HG03045 (cell line): ENCODE results near the gene UBE2N.
A peak's percentile ranks its signal among the peaks of the same experiment; 100 is the strongest.
"Not testable (repeated sequence)": the region's sequence is repeated elsewhere in the genome, so short reads cannot be mapped to it uniquely, and the experiment has no call there.

ENCODE experiments used
- ATAC-seq: cut with Tn5 transposase; IDR thresholded peaks from one replicate; pipeline ENCODE4 v1.9.1; 2021; ENCODE audit warnings: mild to moderate bottlenecking, moderate library complexity; ENCODE audit not compliant: unreplicated experiment

Gene UBE2N

DNA sequence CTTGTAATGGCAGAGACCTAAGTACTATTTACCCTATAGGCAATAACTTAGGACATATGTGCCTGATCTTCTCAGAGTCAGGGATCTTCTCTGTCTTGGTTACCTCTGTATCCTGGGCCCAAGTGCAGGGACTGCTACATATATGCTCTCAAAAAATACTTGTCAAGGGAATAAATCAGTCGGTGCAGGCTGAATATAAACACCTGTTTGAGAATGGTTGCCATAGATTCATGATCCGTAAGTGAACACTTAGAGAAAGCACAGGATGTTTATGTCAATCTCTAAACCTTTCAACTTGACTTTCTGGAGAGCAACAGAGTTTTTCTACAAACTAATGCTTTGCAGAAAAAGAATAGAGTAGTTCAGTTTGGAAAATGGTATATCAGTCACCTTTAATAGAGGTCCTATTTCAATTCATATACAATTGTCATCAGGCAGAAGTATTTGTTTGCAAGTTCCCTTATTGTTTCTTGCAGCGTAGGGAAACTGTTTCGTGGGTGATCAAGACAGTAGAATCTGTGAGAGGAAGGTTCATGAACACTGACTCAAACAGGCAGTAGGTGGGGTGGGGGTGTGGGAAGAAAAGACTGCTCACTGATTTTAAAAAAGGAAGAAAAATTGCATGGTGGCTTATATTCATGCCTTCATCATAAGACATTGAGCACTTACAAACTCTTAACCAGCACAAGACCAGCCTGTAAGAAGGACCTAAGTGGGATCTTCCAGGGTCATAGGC is 6.0 kb upstream of the UBE2N start:
- ATAC-seq, result no peak

DNA sequence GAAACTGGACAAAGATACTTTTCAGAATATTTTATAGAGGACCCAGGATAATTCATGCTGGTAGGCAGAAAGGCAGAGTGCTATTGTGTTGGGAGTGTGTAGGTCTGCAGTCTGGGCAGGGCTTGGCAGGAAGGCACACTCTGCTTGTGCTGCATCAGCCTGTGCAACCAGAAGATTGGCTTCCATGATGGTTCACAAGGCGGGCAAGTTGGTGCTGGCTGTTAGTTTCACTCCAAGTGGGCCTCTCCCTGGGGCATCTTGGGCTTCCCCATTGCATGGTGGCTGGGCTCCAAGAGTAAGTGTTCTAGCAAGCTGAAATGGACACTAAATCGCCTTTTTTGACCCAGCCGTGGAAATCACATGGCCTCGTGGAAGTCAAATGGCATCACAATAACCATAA is 1.8 kb upstream of the UBE2N start:
- no peak for ATAC-seq

DNA sequence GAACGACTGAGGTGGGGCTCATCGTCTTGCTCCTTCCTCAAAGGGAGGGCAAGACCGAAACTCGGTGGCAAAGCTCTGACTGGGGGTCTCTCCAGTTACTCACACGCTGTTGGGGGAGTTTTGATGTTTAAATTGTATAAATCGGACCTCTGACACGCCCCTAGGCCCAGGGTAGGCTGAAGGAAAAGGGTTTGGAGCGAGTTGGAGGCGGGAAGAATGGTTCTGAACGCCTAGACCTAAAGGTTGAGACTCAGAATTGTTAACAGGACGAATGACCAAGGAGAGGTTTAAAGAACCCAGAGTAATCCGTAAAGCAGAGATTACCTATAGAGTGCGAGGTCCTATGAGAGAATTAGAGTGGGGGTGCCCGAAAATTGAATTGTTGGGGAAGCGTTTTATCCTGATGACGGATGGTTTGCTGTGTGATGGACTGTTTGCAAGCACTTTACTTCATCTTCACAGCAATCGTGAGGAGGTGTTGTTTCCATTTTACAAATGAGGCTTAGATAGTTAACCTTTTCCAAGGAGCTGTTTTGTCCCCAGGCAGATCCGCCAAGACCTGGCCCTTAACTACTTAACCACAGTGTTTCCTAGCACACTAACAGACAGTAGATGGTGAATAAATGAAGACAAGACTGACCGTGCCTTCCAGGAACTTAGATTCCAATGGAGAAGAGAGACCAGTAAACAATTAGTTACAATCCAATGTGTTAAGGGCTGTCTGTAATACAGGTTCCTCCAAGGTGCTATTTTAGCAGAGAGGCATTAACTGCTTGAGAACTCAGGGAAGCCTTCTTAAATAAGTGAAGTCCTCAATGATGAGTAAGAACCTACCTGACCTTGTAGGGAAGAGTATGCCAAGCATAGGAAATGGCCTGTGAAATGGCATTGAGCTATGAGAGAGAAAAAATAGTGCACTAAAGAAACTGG is 929 bp upstream of the UBE2N start:
- ATAC-seq, result no peak

DNA sequence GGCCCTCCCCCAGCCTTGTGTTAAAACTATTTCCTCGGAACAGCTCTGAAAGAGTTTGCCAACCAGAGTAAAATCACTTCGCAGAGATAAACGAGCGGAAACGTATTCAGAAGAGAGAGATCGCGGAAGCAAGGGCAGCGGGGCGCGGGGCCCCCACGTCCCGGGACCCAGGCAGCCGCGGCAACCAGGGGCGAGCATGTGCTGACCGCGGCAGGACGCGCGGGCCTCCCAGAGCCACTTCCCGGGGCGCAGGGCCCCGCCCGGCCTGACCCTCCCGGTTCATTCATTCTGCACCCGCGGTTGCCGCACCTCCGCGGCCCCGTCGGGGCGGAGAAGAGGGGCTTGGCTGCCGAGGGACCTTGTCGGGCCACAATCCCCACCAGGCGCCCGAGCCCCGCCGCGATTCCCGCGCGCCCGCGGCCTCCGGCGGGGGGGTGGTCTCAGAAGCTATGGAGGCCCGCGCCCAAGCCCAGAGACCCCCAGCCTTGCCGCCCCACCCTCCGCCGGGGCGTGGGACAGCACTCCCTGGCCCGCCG is 598 bp downstream of the UBE2N start:
- ATAC-seq, result peak; percentile 19

DNA sequence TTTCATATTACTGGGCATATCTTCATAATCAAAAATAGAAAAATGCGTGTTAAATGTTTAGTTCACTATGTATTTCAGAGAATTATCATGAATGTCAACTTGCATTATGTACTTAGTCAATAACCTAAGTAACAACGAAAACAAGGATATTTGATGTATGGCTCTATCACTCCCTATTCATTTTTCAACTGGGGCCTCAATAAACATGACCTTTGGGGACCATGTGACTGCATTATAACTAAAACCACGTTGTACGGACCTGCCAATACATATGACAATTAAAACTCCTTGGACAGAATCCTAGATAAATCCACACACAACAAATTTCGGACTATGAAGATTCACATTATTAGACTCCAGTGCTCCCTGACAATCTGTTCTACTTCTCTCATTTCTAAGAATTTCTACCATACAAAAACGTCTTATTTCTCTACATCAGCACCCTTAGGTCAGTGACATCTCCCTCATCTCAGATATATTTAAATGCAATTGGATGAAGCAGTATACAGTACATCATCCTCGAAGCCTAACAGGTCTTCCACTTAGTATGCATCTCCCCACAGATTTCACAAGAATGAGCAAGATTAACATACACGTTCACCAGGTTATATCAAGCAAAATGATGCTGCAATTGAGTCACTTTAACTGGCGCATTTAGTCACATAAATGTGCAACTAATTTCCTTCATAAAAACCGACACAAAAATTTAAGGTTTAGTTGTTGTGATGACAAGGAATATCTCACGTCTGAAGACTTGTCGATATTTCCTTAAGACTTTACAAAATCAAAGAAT is 1.5 kb downstream of the UBE2N start:
- no peak for ATAC-seq

DNA sequence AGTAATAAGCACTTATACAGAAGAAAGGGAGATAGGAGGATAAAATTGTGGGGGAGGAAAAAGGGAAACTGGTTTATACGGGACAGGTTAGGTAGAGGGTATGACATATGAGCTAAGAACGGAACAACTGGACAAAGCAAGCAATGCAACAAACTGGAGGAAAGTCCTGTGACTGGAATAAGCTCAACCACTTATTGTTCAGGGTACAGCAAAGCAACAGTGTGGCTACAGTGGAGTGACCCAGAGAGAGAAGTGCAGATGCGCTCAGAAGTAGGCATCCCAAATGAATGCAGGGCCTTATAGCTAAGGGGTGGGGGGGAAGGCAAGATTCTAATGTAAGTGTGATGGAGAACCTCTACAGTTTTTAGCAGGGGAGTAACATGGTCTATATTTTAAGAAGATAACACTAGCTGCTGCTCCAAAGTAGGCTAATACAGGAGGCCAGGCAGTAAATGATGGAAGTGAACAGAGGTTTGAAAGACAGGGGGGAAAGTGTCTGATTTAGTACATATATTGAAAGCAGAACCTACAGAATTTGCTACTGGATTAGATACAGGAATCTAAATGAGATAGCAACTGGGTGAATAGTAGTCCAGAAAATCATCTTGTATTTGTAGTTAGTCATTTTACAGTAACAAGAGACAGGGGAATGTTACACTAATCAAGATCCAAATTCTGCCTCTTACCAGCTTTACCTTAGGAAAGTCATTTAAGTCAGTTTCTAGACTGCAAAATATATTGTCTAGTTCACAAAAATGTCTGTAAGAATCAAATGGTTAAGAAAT is 3.3 kb downstream of the UBE2N start:
- ATAC-seq, result no peak

DNA sequence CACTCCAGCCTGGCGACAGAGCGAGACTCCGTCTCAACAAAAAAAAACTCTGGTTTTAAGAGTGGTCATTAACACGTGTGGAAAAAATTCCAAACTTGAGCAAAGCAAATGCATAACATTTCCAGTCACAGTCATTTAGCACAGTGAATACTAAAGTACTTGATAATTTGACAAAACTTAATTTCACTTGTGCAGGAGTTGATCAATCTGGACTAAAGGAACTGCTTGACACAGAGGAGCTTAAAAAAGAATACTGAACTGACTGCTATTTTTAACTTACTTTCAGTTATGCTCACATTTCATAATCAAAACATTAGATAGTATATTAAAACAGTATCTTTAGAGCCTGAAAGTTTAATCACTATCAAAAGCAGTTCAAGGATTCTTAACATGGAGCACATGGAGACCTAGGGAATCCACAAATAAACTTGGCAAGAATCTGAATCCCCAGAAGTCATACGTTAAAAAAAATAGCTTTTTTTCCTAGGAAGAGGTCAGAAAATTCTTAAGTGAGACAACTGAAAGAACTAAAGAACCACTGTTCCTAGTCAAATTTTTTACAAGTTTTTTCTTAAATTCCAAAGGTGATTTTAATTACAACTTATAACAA is 7.4 kb downstream of the UBE2N start:
- ATAC-seq, result no peak

DNA sequence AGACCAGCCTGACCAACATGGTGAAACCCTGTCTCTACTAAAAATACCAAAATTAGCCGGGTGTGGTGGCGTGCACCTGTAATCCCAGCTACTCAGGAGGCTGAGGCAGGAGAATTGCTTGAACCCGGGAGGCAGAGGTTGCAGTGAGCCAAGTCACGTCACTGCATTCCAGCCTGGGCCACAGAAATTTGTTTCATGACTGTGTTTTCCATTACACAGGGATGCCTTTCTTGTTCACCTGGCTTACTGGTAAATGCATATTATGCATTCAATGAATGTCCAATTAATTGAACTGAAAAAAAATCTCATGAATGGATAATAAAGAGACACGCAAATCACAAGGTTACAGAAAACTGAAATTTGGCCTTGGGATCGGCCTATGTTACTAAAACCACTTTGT is 9.7 kb downstream of the UBE2N start:
- ATAC-seq, result not testable (repeated sequence)

DNA sequence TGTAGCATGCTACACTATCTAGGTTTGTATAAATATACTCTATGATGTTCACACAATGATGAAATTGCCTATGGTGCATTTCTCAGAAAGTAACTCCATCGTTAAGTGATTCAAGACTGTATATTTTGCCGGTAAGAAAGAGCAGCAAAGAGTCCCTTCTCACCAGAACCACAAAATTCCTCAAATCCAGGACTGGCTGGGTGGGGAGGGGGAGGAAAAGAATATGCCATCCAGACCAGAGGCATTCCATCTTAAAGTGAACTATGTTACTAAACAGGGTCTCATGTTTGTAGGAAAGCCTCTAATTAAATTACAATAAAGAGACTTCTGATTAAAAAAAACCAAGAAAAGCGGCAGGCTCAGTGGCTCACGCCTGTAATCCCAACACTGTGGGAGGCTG is 11.5 kb downstream of the UBE2N start:
- no peak for ATAC-seq

DNA sequence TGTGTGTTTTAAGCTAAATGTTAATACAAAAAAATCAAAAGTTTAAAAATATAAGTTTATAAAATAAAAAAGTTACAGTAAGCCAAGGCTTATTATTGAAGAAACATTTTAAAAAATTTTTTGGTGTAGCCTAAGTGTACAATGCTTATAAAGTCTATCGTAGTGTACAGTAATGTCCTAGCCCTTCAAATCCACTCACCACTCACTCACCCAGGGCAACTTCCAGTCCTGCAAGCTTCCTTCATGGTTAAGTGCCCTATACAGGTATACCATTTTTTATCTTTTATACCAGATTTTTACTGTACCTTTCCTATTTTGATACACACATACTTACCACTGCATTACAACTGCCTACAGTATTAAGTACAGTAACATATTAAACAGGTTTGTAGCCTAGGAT is 11.9 kb downstream of the UBE2N start:
- no peak for ATAC-seq

DNA sequence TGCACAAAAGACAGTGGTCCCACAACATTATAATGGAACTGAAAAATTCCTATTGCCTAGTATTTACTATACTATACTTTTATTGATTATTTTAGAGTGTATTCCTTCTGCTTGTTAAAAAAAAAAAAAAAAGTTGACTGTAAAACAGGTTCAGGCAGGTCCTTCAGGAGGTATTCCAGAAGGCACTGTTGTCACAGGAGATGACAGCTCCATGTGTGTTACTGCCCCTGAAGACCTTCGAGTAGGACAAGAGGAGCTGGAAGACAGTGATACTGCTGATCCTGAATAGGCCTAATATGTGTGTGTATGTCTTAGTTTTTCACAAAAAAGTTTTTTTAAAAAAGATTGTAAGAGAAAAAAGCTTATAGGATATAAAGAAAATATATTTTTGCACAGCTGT is 12.3 kb downstream of the UBE2N start:
- ATAC-seq, result no peak

DNA sequence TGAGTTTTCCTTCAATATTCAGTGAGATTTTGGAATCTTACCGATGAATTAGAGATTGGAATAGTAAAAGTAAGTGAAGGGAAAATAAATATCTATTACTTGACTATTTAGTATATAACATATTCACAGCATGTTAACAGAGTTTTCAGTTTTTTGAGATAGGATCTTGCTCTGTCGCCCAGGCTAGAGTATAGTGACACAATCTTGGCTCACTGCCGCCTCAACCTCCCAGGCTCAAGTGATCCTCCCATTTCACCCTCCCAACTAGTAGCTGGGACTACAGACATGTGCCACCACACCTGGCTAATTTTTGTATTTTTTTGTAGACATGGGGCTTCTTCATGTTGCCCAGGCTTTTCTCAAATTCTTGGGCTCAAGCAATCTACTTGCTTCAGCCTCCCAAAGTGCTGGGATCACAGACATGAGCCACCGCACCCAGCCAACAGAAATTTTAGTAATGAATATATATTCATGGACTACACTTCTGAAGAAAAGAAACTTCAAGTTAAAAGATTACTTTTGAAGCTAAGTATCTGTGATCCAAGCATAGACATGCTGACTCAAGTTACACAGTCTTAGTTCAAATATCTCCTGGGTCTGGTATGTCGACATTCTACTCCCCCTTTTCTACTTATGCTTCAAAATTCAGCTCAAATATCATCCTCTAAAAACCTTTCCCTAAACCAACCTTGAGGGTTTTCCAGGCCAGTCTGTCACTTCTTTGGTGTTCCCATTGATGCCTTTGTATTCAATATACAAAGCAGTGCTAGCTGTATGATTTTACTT is 13.8 kb downstream of the UBE2N start:
- ATAC-seq, result no peak

DNA sequence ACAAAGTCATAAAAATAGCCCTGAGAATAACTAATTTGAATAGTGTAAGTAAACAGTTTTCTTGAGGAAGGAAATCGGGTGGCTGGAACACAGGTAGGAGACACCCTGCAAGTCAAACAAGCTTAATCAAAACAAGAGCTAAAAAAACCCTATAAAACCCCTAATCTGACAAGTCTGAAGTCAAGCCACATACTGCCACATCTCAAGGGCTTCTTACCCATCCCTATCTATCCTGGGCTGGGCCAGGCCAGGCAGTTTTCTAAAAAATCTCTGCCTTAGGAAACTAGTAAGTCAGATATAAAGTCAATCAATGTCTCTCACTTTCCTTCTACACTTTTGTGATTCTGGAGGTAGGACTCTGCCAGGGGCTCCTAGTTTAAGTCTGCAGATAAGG is 15.3 kb downstream of the UBE2N start:
- ATAC-seq, result no peak

DNA sequence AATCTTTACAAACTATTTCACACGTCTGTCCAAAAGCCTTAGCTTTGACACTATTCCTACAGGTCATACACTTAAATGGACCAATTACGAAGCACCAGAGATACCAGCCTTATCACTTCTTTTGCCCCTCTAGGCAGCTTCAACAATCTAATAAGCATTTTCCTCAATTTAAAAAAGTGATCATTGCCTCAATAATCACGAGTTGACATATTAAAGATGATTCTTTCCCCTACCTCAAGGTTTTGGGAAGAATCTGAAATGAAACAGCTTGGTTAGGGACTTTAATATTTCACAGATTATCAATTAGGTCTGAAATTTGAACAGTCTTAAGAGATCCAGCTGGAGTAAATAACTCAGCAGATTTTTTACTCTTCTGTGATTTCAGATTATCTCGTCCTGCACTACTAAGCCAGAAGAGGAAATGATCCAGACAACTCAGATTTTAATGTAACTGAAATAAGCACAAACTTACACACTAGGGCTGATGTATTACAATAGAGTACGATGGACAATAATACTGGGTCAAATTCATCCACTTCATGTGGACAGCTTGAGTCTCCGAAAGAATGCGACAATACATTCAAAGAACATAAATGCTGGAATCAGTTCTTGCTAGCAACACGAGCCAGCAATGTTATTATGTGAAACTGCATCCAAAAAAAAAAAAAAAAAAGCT is 15.9 kb downstream of the UBE2N start:
- ATAC-seq, result no peak

DNA sequence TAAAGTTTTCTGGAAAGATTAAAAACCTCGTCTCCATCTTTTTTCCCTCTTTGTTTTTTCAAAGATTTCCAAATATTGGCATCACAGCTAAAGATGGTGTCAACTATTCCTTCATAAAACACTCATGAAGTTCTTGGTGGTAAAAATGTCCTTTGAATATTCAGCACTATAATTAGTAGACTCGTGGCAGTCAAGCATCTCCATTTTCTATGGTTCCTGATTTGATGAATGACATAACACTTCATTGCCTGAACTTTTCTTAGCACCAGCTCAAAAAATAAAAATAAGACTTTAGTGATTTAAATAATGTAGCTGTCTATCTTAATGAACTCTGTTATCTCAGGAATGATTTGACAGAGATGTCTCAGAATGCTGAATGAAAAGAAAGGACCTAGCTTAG is 19.7 kb downstream of the UBE2N start:
- no peak for ATAC-seq

DNA sequence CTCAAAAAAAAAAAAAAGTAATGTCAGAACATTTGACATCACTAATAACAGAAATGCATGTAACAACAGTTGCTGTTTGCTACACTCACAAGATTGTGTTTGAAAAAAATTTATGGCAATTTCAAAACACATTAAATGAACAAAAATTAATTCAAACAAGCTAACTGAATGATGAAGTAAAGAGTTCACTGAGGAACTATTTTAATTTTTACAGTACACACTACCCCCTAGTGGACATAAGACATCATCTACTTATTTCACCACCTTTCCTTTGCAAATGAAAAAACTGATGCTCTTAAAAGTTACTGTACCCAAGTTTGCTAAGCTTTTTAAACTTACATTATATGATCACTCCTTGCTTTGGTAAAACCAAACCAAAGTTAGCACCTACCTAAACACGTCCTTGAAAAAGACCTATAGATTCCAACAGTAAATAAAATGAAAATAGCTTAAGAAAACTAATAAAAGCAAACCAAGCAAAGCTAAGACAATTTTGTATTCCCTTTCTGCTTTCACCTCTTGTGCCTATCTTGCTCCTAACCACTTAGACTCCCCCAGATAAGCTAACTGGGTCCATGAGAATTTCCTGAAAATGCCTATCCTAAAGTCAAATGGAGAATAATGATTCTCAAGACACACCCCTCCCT is 22.2 kb downstream of the UBE2N start:
- no peak for ATAC-seq

DNA sequence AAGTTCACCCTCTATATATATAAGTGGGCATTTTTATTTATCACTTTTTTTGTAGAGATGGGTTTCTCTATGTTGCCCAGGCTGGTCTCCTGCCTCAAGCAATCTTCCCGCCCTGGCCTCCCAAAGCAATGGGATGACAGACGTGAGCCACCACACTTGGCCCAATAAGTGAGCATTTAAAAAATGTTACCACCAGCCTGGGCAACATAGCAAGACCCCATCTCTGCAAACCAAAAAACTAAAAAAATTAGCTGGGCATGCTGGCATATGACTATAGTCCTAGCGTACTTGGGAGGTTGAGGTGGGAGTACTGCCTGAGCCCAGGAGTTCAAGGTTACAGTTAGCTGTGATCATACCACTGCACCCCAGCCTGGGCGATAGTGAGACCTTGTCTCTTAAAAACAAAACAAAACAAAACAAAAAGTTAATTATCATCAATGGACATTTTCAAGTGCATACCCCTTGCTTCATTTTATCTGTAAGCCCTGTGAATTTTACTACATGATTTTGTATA is 23.7 kb downstream of the UBE2N start:
- ATAC-seq, result no peak
